Activated CD4-positive, alpha-beta T cell treated with anti-CD3 and anti-CD28 coated beads, Interleukin-2, amount 10 ng/mL, durations not matched to agents 24 days and 14 days (primary cell): ENCODE measurements around the gene HELB. TPM values are rescaled to one million over a fixed set of nuclear protein-coding genes. Genes with fewer than 3 reads are reported as not detected.

Source experiments
- total RNA-seq: library from RNA; stranded (reverse); gene quantifications from 2 replicates; pipeline ENCODE4 v1.2.3, GENCODE V29; 2022

Gene HELB
- total RNA-seq, 1 donor from 2014 or later: 21.4 TPM

Other genes starting within 250 kb of the HELB start
- 33.5 and 35.2 TPM in 2 replicates for gene LLPH, start 171.7 kb upstream of the HELB start, total RNA-seq
- 58.0 and 60.9 TPM in 2 replicates for gene TMBIM4, start 132.5 kb upstream of the HELB start, total RNA-seq
- 1.3 and 1.8 TPM in 2 replicates for gene IRAK3, start 113.3 kb upstream of the HELB start, total RNA-seq